Ovary (tissue), 9 donors: ENCODE data around the gene CRADD. TPM values are rescaled to one million over a fixed set of nuclear protein-coding genes. Genes with fewer than 3 reads are reported as not detected.
"Not testable (repeated sequence)": the region's sequence is repeated elsewhere in the genome, so short reads cannot be mapped to it uniquely, and the experiment has no call there.

Experiments used
- DNase-seq, 5 donors: peaks; one replicate each; pipeline ENCODE4 v3.0.0-alpha.2; 2019 to 2020
- H3K27ac ChIP-seq, 2 donors: fragments of 200-600 bp; one replicate each; pipeline versions ENCODE4 v1.5.1 to v1.8.0; 2019 to 2022
- H3K27me3 ChIP-seq: fragments of 200-600 bp; one replicate; pipeline ENCODE4 v1.8.0; 2022
- H3K36me3 ChIP-seq: fragments of 200-600 bp; sonication (generic); one replicate; pipeline ENCODE4 v1.5.1; 2019
- H3K4me1 ChIP-seq: one replicate; pipeline ENCODE4 v1.8.1; 2013; ENCODE audit warnings: mild to moderate bottlenecking, moderate library complexity; ENCODE audit not compliant: insufficient read depth
- H3K4me3 ChIP-seq: fragments of 200-600 bp; sonication (generic); one replicate; pipeline ENCODE4 v1.5.1; 2017
- H3K9me3 ChIP-seq, 2 donors: fragments of 200-600 bp in 1 of 2; sonication (generic) in 1 of 2; one replicate each; pipeline versions ENCODE4 v1.5.1 to v1.8.1; 2013 to 2019; ENCODE audit warnings: mild to moderate bottlenecking in 1 of 2, moderate library complexity in 1 of 2
- EP300 ChIP-seq: sonication (generic); formaldehyde crosslinking; IDR thresholded peaks from one replicate; pipeline ENCODE4 v1.6.1; 2017; ENCODE audit warnings: antibody characterized with exemption
- POLR2A ChIP-seq: fragments of 450-650 bp; IDR thresholded peaks from one replicate; pipeline ENCODE4 v1.6.1; 2017; ENCODE audit warnings: antibody characterized with exemption, mild to moderate bottlenecking, moderate library complexity
- WGBS, 3 donors: extraction: QIAGEN DNeasy Blood & Tissue Kit in 1 of 3; methylation state at CpG; one replicate each; pipeline versions ENCODE4 v1.1.5 to v1.1.7; 2013 to 2017; 5-methylcytosine and 5-hydroxymethylcytosine counted together
- intact Hi-C, 4 donors: fragments of 100-400 bp; cut with DNase I; formaldehyde crosslinking; loops; one replicate each; pipeline versions ENCODE4 v1.11.0 to v1.15.1; 2022 to 2023
- polyA plus RNA-seq, 2 donors: library from polyadenylated mRNA; stranded (reverse); fragments of 200-250 nt in 1 of 2; fragments of 350-450 nt in 1 of 2; fragmentation: Illumina TruSeq in 1 of 2; extraction: RNeasy Lipid Tissue Mini Kit (QIAGEN cat#74804) in 1 of 2; gene quantifications; one replicate each; pipeline ENCODE4 v1.2.3, GENCODE V29; 2013 to 2014
- total RNA-seq, 7 donors: library from RNA; depleted of rRNA in 2 of 7; stranded (reverse); fragments of >200 nt in 2 of 7; fragmentation: NEBNext Ultra II Directional in 3 of 7; extraction: Animal tissue kit (Norgen Biotek cat#: 25700) in 3 of 7; gene quantifications; one replicate each; pipeline versions ENCODE4 v1.1.0 to v1.2.4, GENCODE V29; 2016 to 2023
- TF ChIP-seq, protein P1 (sequence below), 3 donors: fragments of 450-650 bp in 2 of 3; fragments of 200-600 bp in 1 of 3; IDR thresholded peaks; one replicate each; pipeline versions ENCODE4 v1.5.1 to v1.8.0; 2016 to 2022; ENCODE audit warnings: antibody characterized with exemption in 3 of 3, mild to moderate bottlenecking in 1 of 3
- donor health status: DM: no; HTN: no; CAD: no; lungs with moderate emphysema.
- donor health status: DM: no; HTN: no; CAD: no.
- donor health status: Bipolar disorder and iron deficiency.
- donor health status: DM: yes; HTN: yes; CAD: no.
- donor health status: DM: no; HTN: no; CAD: no.
- donor health status: DM: yes; HTN: yes; CAD: no.

Gene CRADD
- total and polyA plus RNA-seq, 9 donors = 11.4 to 67.8 (median 16.9) TPM

DNA sequence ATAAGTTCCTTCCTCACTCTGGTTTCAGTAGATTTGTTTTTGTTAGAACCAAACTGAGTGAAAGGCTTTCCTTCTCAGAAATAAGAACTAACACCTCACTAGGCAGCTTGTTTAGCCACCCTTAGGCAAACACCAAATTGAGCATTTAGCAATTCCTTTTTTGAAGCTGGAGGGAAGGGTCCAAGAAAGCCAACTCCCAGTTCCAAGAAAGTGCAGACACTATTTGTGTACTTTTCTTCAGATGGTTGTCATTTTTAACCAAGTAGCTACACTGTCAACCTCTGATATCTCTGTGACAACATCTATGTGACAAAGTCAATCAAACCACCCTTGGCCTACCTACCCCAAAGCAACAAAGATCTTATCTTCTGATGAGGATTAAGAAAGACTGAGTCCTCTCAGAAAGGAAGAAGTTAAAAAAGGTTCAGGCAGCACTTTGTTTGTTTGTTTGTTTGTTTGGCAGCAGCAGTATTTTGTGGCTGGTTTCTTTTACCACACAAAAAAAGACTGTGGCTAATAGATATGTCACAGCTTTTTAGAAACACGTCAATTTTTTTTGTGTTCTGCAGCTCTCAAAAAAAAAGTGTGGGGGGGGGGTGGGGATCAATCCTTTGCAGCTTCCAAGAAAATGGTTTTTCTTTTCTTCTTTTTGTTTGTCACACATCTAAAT, 203.8 kb downstream of the CRADD start:
- 70 to 82% (median 75%) methylated on average over 1 of the region's 1 CpG for WGBS, 3 donors
- Histone ChIP-seq H3K4me1 (no peaks in the 10 kb centered on the region), H3K36me3 (no peaks in the 10 kb centered on the region), H3K27me3 (no peaks in the 10 kb centered on the region), H3K9me3 (peaks cover 0 to 3% of the 10 kb centered on the region in 2 donors), H3K27ac (no peak overlapping the region), H3K4me3 (no peak overlapping the region)
- DNase-seq = no peak
- TF ChIP-seq, protein P1, sequence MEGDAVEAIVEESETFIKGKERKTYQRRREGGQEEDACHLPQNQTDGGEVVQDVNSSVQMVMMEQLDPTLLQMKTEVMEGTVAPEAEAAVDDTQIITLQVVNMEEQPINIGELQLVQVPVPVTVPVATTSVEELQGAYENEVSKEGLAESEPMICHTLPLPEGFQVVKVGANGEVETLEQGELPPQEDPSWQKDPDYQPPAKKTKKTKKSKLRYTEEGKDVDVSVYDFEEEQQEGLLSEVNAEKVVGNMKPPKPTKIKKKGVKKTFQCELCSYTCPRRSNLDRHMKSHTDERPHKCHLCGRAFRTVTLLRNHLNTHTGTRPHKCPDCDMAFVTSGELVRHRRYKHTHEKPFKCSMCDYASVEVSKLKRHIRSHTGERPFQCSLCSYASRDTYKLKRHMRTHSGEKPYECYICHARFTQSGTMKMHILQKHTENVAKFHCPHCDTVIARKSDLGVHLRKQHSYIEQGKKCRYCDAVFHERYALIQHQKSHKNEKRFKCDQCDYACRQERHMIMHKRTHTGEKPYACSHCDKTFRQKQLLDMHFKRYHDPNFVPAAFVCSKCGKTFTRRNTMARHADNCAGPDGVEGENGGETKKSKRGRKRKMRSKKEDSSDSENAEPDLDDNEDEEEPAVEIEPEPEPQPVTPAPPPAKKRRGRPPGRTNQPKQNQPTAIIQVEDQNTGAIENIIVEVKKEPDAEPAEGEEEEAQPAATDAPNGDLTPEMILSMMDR (IDR thresholded peaks at IDR 0.05) = no peak
- TF ChIP-seq EP300 (no peak), POLR2A (no peak)
- intact Hi-C loops = no loop called here

DNA sequence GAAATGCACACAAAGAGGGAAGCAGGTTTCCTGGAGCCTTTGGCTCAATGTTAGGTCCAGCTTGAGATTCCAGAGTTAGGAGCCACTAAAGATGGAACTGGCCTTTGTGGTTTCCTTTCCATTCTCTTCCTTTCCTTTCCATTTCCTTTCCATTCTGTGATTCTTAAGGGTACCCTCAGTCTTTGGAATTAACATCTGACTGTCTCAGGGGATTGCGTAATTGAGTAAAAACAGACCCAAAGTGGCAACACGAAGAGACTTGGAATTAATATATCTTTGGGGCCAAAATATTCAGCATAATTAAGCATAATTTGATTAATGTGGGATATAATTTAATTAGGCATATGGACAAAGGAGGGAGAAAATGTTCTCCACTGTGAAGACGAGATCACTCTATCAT, 205.6 kb downstream of the CRADD start:
- Histone ChIP-seq H3K27me3 (no peaks in the 10 kb centered on the region), H3K9me3 (no peaks in the 10 kb centered on the region), H3K4me1 (no peaks in the 10 kb centered on the region), H3K36me3 (no peaks in the 10 kb centered on the region), H3K4me3 (no peak overlapping the region), H3K27ac (no peak overlapping the region)
- DNase-seq = no peak
- intact Hi-C loops = no loop called here
- 84 to 88% (median 86%) methylated on average over 3 of the region's 3 CpGs for WGBS, 3 donors
- TF ChIP-seq, protein P1 (IDR thresholded peaks at IDR 0.05) = no peak
- no peak for TF ChIP-seq EP300
- no peak for TF ChIP-seq POLR2A

DNA sequence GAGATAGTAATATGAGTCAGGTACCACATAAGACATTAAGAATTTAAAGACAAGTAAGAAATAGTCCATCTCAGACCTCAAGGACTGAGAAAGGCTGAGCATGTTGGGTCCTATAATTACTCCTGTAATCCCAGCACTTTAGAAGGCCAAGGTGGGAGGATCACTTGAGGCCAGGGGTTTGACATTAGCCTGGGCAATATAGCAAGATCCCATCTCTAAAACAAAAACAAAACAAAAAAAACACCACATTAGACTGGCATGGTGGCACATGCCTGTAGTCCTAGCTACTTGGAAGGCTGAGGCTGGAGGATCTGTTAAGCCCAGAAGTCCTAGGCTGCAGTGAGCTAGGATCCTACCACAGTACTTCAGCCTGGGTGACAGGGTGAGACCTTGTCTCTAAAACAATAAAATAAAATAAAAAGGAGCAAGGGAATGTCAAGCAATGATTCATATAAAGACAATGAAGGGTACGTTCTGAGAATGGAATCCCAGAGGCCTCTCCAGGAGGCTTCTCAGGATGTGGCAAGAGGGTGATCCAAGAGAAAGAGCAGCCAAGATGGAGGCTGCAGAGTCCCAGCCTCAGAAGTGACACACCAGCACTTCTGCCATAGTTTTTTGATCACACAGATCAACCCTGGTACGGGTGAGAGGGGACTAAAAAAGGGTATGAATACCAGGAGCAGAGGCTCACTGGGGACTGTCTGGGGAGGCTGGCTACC, 206.4 kb downstream of the CRADD start:
- H3K4me3 ChIP-seq = no peak overlapping the region
- WGBS, 3 donors = 73 to 82% (median 79%) methylated on average over 2 of the region's 2 CpGs
- no peaks in the 10 kb centered on the region for H3K36me3 ChIP-seq
- no peaks in the 10 kb centered on the region for H3K4me1 ChIP-seq
- H3K27ac ChIP-seq = no peak overlapping the region
- DNase-seq = no peak
- no peaks in the 10 kb centered on the region for H3K27me3 ChIP-seq
- no peaks in the 10 kb centered on the region for H3K9me3 ChIP-seq
- TF ChIP-seq POLR2A (no peak), EP300 (no peak)
- TF ChIP-seq, protein P1 (IDR thresholded peaks at IDR 0.05) = no peak
- intact Hi-C loops = no loop called here

DNA sequence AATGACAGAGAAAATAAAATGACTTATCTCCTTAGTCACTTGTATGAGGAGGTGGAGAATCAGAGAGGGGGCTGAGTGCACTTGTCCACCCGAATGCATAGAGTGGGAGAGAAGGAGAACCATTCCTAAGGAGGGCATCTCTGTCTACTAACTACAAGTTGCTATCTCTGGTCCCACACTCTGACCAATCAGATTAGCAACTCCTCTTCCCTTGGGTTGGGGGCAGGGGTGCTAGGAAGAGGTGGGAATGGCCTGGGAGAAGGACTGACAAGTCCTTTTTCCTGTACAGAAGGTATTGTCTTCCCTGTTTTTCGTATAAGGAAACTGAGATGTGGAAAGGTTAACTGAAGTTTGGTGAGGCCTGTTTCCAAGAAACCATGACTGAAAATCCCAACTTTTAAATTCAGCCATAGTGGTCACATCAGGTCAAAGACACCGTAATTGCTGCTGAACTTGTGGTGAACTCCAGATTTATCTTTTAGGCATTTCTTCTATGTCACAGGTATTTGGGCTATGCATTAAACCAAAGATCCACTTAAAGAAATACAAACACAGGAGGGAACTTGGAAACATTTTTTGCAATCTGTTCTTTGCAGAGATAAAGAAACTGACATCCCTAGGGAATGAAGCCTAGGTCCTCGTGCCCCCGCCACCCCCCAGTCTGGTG, 207.8 kb downstream of the CRADD start:
- Histone ChIP-seq H3K36me3 (no peaks in the 10 kb centered on the region), H3K4me1 (no peaks in the 10 kb centered on the region), H3K27ac (no peak overlapping the region), H3K4me3 (no peak overlapping the region), H3K27me3 (no peaks in the 10 kb centered on the region), H3K9me3 (no peaks in the 10 kb centered on the region)
- 75 to 80% (median 78%) methylated on average over 5 of the region's 5 CpGs for WGBS, 3 donors
- intact Hi-C loops = no loop called here
- TF ChIP-seq POLR2A (no peak), EP300 (no peak)
- TF ChIP-seq, protein P1 (IDR thresholded peaks at IDR 0.05) = no peak
- no peak for DNase-seq

DNA sequence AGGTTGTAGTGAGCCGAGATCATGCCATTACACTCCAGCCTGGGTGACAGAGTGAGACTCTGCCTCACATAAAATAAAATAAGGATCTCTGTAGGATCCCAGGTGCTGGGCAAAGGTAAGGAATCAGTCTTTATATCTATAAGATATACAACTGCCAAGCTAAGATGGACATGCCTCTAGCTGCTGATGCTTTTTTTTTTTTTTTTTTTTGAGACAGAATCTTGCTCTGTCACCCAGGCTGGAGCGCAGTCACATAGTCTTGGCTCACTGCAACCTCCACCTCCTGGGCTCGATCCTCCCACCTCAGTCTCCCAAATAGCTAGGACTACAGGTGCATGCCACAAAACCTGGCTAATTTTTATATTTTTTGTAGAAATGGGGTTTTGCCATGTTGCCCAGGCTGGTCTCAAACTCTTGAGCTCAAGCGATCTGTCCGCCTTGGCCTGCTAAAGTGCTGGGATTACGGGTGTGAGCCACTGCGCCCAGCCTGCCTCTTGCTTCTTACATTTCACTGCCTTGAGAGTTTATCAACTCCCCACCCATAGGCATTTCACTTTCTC, 208.9 kb downstream of the CRADD start:
- H3K27me3 ChIP-seq, intact Hi-C loops, H3K4me3 ChIP-seq, H3K27ac ChIP-seq, H3K9me3 ChIP-seq, H3K36me3 ChIP-seq, DNase-seq, H3K4me1 ChIP-seq: not testable (repeated sequence)
- WGBS, 3 donors = 93 to 98% (median 98%) methylated on average over 7 of the region's 7 CpGs
